Vagina (tissue), 2 donors: ENCODE measurements around the gene SEPTIN8.

Source experiments
- POLR2A ChIP-seq, 2 donors: fragments of 450-650 bp; IDR thresholded peaks; one replicate each; pipeline ENCODE4 v1.6.1; 2017; ENCODE audit warnings: antibody characterized with exemption in 2 of 2, mild to moderate bottlenecking in 2 of 2, moderate library complexity in 2 of 2
- TF ChIP-seq, protein P1 (sequence below), 3 experiments: fragments of 450-650 bp in 2 of 3; fragments of 200-600 bp in 1 of 3; sonication (generic) in 1 of 3; IDR thresholded peaks; one replicate each; pipeline ENCODE4 v1.5.1; 2017 to 2019; ENCODE audit warnings: antibody characterized with exemption in 3 of 3, mild to moderate bottlenecking in 2 of 3, moderate library complexity in 2 of 3

GRCh38 chr5:132754111-132754510 is 22.9 kb downstream of the SEPTIN8 start:
- TF ChIP-seq, protein P1, sequence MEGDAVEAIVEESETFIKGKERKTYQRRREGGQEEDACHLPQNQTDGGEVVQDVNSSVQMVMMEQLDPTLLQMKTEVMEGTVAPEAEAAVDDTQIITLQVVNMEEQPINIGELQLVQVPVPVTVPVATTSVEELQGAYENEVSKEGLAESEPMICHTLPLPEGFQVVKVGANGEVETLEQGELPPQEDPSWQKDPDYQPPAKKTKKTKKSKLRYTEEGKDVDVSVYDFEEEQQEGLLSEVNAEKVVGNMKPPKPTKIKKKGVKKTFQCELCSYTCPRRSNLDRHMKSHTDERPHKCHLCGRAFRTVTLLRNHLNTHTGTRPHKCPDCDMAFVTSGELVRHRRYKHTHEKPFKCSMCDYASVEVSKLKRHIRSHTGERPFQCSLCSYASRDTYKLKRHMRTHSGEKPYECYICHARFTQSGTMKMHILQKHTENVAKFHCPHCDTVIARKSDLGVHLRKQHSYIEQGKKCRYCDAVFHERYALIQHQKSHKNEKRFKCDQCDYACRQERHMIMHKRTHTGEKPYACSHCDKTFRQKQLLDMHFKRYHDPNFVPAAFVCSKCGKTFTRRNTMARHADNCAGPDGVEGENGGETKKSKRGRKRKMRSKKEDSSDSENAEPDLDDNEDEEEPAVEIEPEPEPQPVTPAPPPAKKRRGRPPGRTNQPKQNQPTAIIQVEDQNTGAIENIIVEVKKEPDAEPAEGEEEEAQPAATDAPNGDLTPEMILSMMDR (IDR thresholded peaks at IDR 0.05): no peak
- TF ChIP-seq POLR2A (IDR thresholded peaks at IDR 0.05): no peak
